Amygdala (tissue), 56 donors: ENCODE measurements around the gene PLCG1.

Source experiments
- DNase-seq, 56 donors: peaks; one replicate each; lab custom pipeline; 2025; lab: John Stamatoyannopoulos, UW

The PLCG1 gene

DNA sequence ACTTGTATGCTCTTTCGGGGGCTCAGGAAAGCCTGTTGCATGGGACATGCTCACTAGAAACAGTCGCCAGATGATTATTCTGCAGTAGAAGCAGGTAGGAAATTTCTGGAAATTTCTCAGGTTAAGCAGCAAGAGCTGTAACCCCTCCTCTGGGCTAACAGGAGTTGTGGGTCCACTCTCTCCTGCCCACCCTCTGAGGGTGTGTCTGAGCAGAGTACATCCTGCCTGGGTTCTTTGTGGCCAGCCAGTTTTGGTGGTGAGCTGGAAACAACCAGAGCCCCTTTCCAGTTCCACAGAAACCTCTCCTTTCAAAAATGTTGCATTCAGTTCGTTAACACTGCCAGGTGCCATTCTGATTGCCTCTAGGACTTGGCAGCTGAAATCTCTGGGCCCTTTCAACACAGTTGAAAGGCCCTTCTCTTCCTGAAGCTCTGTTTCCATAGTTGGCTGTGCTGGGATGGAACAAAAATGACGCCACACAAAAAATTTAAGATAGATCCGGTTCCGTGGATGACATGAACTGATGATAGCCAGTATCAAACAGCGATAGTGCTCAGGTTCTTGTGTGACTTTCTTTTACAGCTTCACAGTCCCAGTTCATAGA lies 38.5 kb downstream of the PLCG1 start:
- peak in 6 of 56 donors; percentile 18 to 58 (median 36) for DNase-seq

- DNase-seq, result no peak
These were observed 39.6 kb downstream of the PLCG1 start for GRCh38 chr20:41176711-41177552.

- DNase-seq, result peak in 23 of 56 donors; percentile 26 to 73 (median 44)
These were observed 40.3 kb downstream of the PLCG1 start for GRCh38 chr20:41177636-41178035.

DNA sequence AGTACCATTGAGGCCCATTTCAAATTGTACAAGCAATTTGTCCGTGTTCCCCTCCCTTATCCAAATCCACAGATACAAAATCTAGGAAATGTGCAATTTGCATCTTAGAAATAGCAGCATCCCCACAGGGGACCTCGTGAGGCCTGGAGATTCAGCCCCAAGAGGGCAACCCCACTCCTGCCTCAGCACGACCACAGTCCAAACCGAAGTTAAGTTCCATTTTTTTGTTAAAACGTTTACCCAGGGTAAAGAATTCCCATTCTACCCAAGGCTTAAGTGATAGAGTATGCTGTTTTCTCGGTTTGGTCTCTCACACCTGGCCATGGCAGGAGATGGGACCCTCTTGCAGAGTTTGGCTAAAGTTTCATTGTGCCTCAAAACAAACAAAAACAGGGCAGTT lies 41.2 kb downstream of the PLCG1 start:
- no peak for DNase-seq

DNA sequence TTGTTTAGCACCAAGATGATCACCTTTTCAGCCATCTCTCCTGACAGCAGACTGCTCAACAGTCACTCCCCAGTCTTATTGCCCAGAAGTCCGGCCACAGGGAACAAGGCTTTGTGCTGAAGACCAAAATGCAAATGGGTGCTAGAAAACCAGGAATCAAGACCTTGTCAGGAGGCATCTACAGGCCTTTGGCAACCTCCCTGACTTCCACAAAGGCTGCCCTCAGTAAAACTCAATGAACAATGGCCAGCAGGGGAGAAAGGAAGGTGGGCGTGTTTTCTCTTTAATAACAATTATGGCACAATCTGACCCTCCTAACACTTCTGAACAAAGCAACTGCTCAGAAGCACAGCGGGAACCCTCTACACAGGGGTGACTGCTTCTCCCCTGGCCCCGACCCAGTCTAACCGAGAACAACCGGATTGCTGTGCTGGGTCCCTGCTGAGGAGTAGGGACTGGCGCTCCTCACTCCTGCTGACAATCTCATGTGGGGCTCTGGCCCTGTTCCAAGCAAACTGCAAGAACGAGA lies 41.6 kb downstream of the PLCG1 start:
- peak in 35 of 56 donors; percentile 28 to 86 (median 50) for DNase-seq

- DNase-seq, result no peak
These were observed 42.6 kb downstream of the PLCG1 start for GRCh38 chr20:41179961-41180360.

DNA sequence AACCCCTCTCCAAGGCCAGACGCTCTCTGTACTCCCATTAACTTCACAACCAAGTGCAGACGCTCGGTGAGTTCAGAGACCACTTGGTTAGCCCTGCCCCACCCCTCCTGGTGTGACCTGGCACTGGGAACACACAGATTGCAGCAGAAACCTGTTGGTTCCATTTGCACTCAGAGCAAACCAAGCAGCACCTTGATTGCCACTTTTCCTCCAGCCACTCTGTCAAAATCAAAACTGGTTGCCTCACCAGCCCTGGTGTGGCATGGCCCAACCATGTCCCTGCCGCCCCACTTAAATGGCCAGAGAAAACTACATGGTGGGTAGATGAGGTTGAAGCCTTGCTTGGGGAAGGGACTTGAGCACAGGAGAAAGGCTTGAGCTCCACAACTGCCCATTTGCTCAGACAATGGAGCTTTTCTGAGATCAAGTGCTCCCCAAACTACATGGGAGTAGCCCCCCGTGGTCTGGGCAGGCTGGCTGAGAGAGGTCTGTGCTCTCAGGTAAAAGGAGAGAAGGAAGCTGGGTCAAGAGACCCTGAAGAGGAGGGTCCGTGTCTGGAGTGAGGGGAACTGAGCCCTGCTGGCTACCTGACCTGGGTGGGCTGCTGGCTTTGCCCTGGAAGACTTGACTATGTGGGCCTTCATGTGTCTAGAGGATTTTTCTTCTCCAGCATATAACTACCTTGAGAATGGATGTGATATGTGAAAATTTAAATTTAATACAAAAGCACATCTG lies 43.4 kb downstream of the PLCG1 start:
- DNase-seq, result no peak

DNA sequence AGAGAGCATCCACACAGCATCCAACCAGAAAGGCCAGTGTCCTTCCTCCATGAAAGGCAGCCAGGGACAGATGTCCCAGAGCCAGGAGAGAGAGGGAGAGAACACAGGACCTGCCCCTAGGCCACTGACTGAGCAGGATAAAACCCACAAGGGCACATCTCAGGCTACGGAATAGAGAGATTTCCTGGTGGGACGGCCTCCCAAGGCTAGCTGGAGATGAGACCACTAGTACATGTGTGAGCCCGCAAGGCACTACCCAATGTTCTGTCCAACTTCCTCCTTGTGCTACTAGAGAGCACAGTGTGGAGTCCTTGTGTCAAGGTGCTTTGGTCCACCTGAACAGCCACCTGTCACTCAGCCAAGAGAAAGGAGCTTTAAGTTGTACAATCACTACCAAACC lies 44.2 kb downstream of the PLCG1 start:
- DNase-seq, result no peak

DNA sequence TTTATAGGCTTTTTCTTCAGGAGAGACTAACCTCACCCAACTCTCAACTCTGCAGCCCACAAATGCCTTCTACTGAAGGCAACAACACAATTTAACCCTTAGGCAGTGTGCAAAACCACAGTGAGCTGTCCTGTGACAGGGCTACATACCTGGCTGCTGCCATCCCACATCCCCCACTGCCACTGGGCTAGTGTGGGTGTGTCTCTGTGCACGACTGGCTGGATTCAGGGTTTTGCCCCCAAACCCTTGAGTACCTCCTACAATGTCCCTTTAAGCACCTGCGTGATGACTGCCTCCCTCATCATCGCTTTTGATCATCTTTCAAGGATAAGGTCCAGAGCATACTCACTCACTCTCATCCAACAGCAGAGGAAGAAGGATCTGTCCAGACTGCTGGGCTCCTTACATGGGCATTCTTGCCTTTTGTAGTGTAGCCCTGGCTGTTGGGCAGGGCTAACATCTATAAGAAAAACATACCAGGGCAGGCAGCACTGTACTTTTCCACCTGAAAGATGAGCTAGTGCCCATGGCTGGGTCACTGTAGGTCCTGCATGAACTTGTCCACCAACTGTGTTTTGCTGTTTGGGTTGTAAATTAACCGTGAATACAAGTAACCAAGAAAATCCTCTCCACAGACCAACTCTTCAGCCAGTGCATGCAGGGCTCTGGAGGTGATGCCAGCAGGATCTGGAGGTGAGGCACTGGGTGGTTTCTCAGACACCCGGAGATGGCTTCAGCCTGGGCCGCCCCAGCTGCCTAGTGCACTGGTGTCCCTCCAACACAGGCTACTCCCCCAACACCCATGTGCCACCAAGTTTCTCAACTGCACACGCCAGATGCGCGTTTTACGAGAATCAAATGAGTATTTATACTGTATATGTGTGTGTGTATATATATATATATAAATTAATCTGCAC lies 45.2 kb downstream of the PLCG1 start:
- DNase-seq, result no peak

DNA sequence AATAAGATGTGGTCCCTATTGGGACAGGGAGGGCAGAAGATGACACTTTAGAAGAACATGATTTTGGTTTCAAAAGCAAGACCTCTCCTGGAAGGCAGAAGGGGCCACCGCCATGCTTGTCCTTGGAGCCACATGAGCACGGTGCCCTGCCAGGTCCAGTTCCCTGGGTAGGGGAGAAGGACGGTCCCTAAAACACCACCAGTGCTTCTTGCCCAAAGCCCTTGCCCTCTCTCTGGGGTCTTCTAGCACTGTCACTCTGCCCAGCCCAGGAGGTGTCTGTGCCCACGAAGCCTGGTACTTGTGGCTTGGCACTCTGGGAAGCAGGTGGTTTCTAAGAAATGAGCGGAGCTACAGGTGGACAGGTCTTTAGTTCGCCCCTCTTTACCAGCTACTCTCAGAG lies 46.0 kb downstream of the PLCG1 start:
- DNase-seq, result no peak

DNA sequence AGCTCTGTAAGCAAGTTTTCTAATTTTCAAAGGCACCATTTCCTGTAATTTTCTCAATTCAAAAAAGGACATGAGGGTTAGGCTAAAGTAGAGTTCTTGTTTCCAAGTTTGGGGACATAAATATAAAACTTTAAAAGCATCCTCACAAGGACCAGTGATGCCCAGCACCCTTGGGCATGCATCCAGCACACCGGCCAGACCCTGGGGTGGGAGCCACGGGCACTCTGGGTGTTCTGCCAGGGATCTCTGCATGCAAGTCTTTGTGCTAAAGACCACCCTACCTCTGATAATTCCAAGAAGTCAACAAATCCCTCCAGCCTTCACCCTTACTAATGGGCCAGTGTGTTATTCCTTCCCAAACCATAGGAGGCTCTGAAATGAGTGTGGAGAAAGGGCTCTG lies 46.5 kb downstream of the PLCG1 start:
- DNase-seq, result no peak

- DNase-seq, result peak in 38 of 56 donors; percentile 37 to 81 (median 56)
These were observed 47.8 kb downstream of the PLCG1 start for GRCh38 chr20:41185013-41185757.

DNA sequence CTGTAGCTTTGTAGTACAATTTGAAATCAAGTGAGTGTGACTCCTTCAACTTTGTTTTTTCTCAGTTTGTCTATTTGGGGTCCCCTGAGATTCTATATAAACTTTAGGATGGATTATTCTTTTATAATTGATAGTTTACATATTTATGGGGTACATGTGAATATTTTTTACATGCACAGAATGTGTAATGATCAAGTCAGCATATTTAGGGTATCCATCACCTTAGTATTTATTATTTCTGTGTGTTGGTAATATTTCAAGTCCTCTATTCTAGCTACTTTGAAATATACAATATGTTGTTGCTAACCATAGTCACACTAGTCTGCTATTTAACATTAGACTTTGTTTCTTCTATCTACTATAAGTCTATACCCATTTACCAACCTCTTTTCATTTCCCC lies 50.3 kb downstream of the PLCG1 start:
- no peak for DNase-seq

DNA sequence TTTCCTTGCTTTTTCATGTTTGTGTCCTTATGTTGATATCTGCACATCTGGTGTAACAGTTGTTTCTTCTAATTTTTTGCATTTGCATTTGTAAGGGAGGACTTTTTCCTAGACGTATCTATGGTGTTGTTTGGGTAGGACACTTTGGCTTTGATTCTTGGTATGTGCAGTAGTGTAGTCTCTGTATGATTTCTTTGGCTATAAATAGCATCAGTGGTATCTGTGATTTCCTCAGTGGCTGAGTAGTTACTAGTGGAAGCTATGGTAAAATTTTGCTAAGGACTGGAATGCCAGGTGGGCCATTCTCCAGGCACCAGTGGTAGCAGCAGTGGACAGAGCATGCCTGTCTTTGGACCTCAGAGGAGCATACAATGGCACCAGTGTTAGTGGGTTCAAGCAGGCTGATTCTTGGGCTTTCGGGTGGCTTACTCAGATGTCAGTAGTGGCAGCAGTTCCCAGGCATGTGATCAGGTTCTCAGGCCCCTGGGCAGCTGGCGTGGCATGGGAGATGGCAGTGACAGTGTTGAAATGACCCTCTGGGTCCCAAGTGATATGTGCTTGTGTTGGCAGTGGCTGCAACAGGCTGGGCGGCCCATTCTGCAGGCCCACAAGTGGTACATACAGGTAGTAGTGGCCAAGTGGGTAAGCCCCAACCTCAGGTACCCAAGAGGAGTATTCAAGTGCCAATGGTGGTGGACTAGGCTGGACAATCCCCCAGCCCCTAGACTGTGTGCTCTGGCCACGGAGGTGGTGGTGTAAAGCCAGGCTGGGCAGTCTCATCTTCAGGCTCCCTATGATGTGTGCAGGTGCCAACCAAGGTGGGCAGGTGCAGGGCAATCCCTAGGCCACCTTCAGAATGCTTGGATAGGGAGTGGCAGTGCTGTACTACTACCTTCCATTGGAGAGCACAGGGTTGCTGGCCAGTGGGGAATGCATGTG lies 54.5 kb downstream of the PLCG1 start:
- DNase-seq, result no peak

GRCh38 chr20:41192575-41192974 lies 55.2 kb downstream of the PLCG1 start:
- no peak for DNase-seq

GRCh38 chr20:41196653-41197225 lies 59.4 kb downstream of the PLCG1 start:
- DNase-seq, result no peak

- DNase-seq, result no peak
These were observed 61.1 kb downstream of the PLCG1 start for GRCh38 chr20:41198443-41198842.
